Epithelial cell of proximal tubule (primary cell): ENCODE measurements around the gene VSIG8. TPM values are rescaled to one million over a fixed set of nuclear protein-coding genes. Genes with fewer than 3 reads are reported as not detected.

ENCODE experiments used
- DNase-seq: peaks from one replicate; pipeline ENCODE4 v3.0.0-alpha.2; 2011; ENCODE audit warnings: low read depth
- H3K4me3 ChIP-seq: 2 replicates; pipeline ENCODE4 v1.5.1; 2011; ENCODE audit warnings: low read depth, mild to moderate bottlenecking, low read length
- total RNA-seq: library from RNA; depleted of rRNA; stranded (reverse); fragments of >200 nt; gene quantifications from 2 replicates; pipeline ENCODE4 v1.2.3, GENCODE V29; 2015
- TF ChIP-seq, protein P1 (sequence below): conservative IDR thresholded peaks from 2 replicates; pipeline ENCODE4 v1.5.1; 2012; ENCODE audit warnings: low read depth, mild to moderate bottlenecking, low read length

The VSIG8 gene
- total RNA-seq, 1 donor from 2014 or later, result not detected

DNA sequence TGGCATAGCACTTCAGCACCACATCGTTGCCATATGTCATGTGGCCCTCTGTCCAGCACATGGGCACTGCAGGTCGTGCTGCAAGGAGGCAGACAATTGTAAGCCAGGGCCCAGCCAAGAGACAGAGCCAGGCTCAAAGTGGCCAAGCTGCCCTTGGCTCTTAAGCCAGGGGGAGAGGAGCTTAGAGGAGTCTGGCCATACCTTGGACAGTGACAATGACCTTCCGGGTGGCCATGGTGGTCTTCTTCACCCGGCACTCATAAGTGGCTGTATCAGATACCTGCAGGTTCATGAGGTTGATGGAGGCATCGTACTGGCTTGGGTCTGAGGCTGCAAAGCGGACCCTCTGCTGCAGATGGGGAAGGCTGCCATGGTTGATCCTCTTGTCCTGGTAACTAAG, 4.6 kb downstream of the VSIG8 start:
- H3K4me3 ChIP-seq, result no peak overlapping the region
- no peak for DNase-seq
- TF ChIP-seq, protein P1, sequence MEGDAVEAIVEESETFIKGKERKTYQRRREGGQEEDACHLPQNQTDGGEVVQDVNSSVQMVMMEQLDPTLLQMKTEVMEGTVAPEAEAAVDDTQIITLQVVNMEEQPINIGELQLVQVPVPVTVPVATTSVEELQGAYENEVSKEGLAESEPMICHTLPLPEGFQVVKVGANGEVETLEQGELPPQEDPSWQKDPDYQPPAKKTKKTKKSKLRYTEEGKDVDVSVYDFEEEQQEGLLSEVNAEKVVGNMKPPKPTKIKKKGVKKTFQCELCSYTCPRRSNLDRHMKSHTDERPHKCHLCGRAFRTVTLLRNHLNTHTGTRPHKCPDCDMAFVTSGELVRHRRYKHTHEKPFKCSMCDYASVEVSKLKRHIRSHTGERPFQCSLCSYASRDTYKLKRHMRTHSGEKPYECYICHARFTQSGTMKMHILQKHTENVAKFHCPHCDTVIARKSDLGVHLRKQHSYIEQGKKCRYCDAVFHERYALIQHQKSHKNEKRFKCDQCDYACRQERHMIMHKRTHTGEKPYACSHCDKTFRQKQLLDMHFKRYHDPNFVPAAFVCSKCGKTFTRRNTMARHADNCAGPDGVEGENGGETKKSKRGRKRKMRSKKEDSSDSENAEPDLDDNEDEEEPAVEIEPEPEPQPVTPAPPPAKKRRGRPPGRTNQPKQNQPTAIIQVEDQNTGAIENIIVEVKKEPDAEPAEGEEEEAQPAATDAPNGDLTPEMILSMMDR, result no peak

DNA sequence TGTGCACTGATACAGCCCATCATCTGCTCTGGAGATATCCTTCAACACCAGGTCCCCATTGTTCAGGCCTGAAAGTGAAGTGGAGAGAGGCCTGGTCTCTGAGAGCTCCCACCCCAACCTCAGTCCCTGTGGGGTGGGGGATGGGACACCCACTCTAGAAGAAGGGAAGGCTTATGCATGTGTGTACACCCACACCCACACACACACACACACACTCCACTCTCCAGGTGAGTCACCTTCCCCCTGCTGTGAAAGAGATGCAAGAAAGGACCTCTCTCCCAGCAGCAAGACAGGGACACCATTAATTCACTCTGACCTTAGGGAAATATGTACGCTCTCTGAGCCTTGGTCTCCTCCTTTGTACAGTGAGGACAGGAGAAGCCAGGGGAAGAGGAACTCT, 5.9 kb downstream of the VSIG8 start:
- no peak overlapping the region for H3K4me3 ChIP-seq
- DNase-seq, result no peak

DNA sequence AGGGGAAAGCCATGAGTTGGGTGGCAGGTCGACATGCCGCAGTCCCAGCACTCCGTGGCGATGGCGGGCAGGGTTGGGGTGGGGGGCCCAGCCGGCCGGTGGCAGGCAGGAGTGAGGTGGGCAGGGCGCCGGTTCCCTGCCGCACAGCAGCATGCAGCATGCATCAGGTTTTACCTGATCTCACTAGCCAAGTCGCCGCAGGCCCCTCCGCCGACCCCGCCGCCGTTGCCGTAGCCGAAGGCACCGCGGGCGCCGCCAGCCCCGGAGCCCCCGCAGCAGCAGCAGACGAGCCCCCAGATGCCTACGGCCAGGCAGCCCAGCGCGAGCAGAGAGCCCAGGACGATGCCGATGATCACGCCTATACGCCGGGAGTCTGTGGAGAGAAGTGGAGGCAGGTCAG, 6.7 kb downstream of the VSIG8 start:
- TF ChIP-seq, protein P1, result no peak
- no peak for DNase-seq
- H3K4me3 ChIP-seq, result no peak overlapping the region

More for the DNA sequence above, 5.9 kb downstream of the VSIG8 start:
- TF ChIP-seq, protein P1, result no peak

DNA sequence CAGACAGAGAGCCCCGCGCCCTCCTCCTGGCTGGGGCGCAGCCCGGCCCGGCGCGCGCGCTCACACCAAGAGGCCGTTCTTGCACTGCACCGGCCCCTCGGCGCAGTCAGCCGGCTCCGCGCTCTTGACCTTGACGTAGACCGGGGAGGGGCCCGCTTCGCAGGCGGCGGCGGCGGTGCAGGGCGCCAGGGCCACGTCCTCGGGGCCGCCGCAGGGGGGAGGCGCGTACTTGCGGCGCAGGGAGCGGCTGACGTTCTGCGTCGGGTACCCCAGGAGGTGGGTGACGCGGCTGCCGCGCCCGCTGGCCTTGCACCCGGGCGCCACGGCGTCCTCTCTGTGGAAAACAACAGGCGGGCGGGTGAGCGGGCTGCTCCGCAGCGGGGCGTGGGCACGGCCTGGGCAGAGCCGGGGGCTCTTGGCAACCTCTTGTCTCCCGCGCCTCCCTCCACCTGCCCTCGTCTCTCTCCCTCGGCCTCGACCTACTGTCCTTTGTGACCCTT, 7.7 kb downstream of the VSIG8 start:
- TF ChIP-seq, protein P1, result no peak
- peak overlapping the region; percentile 71 for H3K4me3 ChIP-seq
- DNase-seq, result no peak

DNA sequence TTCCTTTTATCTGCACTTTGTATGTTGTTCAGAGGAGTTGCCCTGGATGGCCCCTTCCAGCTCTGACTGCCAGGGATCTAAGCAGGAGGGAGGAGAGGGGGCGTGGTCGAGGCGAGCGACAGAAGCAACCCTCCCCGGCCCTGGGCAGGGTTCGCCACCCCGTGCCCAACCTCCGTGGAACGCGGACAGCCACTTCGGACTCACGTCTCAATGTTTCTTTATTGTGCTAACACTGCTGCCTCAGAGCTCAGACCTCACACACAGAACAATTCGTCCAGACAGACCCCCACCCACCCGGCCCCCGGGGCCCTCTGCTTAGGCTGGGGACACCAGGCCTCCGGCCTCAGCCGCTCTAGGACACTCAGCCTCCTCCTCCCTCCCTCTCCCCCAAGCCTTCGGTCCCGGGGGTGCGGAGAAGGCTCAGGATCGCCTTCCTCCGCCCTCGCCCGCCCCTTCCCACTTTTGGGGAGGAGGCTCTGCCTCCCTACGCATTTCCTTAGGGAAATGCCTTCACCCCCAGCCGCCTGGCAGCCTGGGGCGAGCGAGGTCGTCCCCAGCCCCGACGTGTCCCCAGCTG, 8.3 kb downstream of the VSIG8 start:
- no peak for DNase-seq
- TF ChIP-seq, protein P1, result no peak

DNA sequence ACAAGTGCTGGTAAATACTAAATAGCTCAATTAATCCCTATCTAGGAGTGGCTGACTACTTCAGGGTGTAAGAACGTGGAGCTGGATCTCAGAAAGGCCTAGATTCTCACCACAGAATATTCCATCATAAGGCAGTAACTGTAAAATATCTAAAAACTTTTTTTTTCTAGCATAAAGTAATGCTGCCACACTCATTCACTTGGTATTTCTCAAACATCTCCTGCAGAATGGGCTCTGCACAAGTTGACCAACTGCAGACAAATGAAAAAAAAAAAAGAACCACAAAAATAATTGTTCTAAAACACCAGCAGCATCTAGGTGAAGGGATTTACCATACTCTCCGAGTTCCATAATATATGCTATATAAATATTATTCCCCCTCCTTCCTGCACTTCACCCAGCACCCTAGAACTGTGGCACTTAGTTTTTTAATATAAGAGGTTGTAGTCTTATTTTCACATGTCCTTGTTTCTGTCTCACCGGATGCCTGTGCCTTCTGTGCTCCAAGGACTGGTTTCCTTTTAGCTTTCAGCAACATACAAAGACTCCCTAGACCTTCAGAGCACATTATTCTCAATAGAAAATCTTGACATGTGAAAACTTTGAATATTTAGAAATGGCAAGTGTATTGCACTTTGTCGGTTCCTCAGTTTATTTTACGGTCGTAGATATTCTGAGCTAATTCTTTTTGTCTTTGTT, 8.9 kb downstream of the VSIG8 start:
- TF ChIP-seq, protein P1, result no peak

More for the DNA sequence above, 8.3 kb downstream of the VSIG8 start:
- H3K4me3 ChIP-seq, result peak overlapping the region; percentile 71

More for the DNA sequence above, 8.9 kb downstream of the VSIG8 start:
- no peak for DNase-seq
- H3K4me3 ChIP-seq, result peak overlapping the region; percentile 71
